Adrenal gland (tissue), 12 donors: Measurements from ENCODE around the gene GLYATL3. TPM values are rescaled to one million over a fixed set of nuclear protein-coding genes. Genes with fewer than 3 reads are reported as not detected.
A peak's percentile ranks its signal among the peaks of the same experiment; 100 is the strongest.

Source experiments
- DNase-seq, 7 donors: peaks; one replicate each; pipeline ENCODE4 v3.0.0-alpha.2; 2019 to 2020
- H3K27ac ChIP-seq, 5 donors: fragments of 200-600 bp; sonication (generic) in 4 of 5; 1 replicate in 3 of 5; 2 replicates in 2 of 5; pipeline versions ENCODE4 v1.5.1 to v1.8.0; 2016 to 2020; ENCODE audit warnings: mild to moderate bottlenecking in 1 of 5
- H3K27me3 ChIP-seq: fragments of 200-600 bp; 2 replicates; pipeline ENCODE4 v1.8.0; 2021
- H3K36me3 ChIP-seq, 2 donors: fragments of 200-600 bp; replicated peaks in 1 of 2; 1 replicate in 1 of 2; 2 replicates in 1 of 2; pipeline versions ENCODE4 v1.5.1 to v1.8.0; 2018 to 2022
- H3K4me1 ChIP-seq, 2 donors: fragments of 200-600 bp; replicated peaks in 1 of 2; 1 replicate in 1 of 2; 2 replicates in 1 of 2; pipeline versions ENCODE4 v1.5.1 to v1.8.0; 2018 to 2021
- H3K4me3 ChIP-seq, 4 donors: fragments of 200-600 bp; sonication (generic) in 3 of 4; one replicate each; pipeline ENCODE4 v1.5.1; 2016 to 2018
- H3K9me3 ChIP-seq, 3 donors: fragments of 200-600 bp; sonication (generic) in 1 of 3; replicated peaks in 1 of 3; 1 replicate in 2 of 3; 2 replicates in 1 of 3; pipeline versions ENCODE4 v1.5.1 to v1.8.0; 2016 to 2021
- CTCF ChIP-seq, 6 experiments: fragments of 450-650 bp in 4 of 6; fragments of 200-600 bp in 2 of 6; sonication (generic) in 1 of 6; IDR thresholded peaks; 1 replicate in 5 of 6; 2 replicates in 1 of 6; pipeline versions ENCODE4 v1.5.1 to v1.8.0; 2016 to 2021; ENCODE audit warnings: antibody characterized with exemption in 6 of 6, mild to moderate bottlenecking in 2 of 6, moderate library complexity in 1 of 6
- POLR2A ChIP-seq, 2 donors: fragments of 450-650 bp; IDR thresholded peaks; one replicate each; pipeline ENCODE4 v1.6.1; 2017; ENCODE audit warnings: antibody characterized with exemption in 2 of 2, mild to moderate bottlenecking in 2 of 2, moderate library complexity in 1 of 2
- WGBS, 4 donors: extraction: QIAGEN DNeasy Blood & Tissue Kit in 2 of 4; methylation state at CpG; one replicate each; pipeline versions ENCODE4 v1.1.5 to v1.1.7; 2013 to 2017; 5-methylcytosine and 5-hydroxymethylcytosine counted together
- intact Hi-C, 2 donors: fragments of 100-400 bp; cut with DNase I; formaldehyde crosslinking; loops; one replicate each; pipeline versions ENCODE4 v1.14.1 to v1.15.0; 2022 to 2023
- polyA plus RNA-seq, 3 donors: library from polyadenylated mRNA; stranded (reverse); fragments of 200-250 nt in 2 of 3; fragments of 350-450 nt in 1 of 3; fragmentation: Illumina TruSeq in 1 of 3; extraction: RNeasy Lipid Tissue Mini Kit (QIAGEN cat#74804) in 1 of 3; gene quantifications; one replicate each; pipeline ENCODE4 v1.2.3, GENCODE V29; 2013 to 2014
- total RNA-seq, 9 donors: library from RNA; depleted of rRNA in 4 of 9; stranded (reverse); fragments of >200 nt in 4 of 9; fragments of 120-200 nt in 1 of 9; fragmentation: NEBNext Ultra II Directional in 1 of 9; extraction: Animal tissue kit (Norgen Biotek cat#: 25700) in 1 of 9; gene quantifications; one replicate each; pipeline versions ENCODE4 v1.1.0 to v1.2.4, GENCODE V29; 2013 to 2023
- donor health status: healthy with polysubstance abuse.
- donor health status: Bipolar disorder and iron deficiency.
- donor health status: DM: yes; HTN: yes; CAD: no.
- donor health status: DM: no; HTN: no; CAD: no.
- donor health status: DM: no; HTN: no; CAD: no.
- donor health status: DM: yes; HTN: yes; CAD: no.

GLYATL3 gene
- total and polyA plus RNA-seq, 12 donors, result not detected

- Histone ChIP-seq H3K27ac (no peak overlapping the region), H3K36me3 (no peaks in the 10 kb centered on the region), H3K4me1 (peaks cover 15 to 17% of the 10 kb centered on the region in 2 donors), H3K9me3 (no peaks in the 10 kb centered on the region), H3K4me3 (no peak overlapping the region), H3K27me3 (peaks cover 17% of the 10 kb centered on the region)
- intact Hi-C loops, result no loop called here
- no peak for DNase-seq
- 85 to 96% (median 90%) methylated on average over 5 of the region's 5 CpGs for WGBS, 4 donors
- no peak for TF ChIP-seq CTCF (IDR thresholded peaks at IDR 0.05)
- TF ChIP-seq POLR2A (IDR thresholded peaks at IDR 0.05), result no peak
These were observed 49.0 kb downstream of the GLYATL3 start for GRCh38 chr6:49548613-49549304.

DNA sequence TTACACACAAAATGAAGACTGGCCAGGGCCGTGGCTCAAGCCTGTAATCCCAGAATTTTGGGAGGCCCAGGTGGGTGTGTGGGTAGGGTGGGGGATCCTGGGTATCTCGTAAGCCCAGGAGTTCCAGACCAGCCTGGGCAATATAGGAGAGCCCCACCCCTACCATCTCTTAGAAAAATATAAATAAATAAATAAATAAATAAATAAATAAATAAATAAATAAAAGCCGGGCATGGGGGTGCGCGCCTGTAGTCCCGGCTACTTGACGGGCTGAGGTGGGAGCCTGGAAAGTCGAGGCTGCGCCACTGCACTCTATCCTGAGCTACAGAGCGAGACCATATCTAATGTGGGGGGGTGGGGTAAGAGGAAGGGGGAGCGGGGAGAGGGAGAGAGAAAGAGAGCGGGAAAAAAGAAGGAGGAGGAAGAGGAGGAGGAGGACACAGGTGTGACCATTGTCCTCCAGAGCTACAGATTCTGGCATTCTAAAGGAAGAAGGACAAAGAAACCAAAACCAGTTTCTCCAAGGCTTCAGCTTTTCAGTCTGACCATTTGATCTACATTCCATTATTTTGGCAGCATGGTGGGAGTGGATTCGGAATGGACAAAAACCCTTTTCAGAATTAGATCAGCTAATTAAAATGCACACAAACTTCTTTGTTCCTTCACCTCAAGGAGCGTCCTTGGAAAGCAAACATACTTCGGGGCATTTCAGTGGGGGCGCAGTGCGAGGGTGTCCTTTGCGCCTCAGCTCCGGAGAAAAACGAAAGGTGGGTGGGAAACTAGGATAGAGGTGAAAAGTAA, 50.2 kb downstream of the GLYATL3 start:
- Histone ChIP-seq H3K27ac (no peak overlapping the region), H3K4me1 (peaks cover 15 to 17% of the 10 kb centered on the region in 2 donors), H3K36me3 (no peaks in the 10 kb centered on the region), H3K9me3 (no peaks in the 10 kb centered on the region), H3K27me3 (peaks cover 17% of the 10 kb centered on the region), H3K4me3 (peak overlapping the region in 1 of 4 donors; percentile 43)
- no peak for DNase-seq
- WGBS, 4 donors, result 40 to 46% (median 43%) methylated on average over 19 to 20 of the region's 20 CpGs
- intact Hi-C loops, result no loop called here
- TF ChIP-seq CTCF (IDR thresholded peaks at IDR 0.05) (no peak), POLR2A (IDR thresholded peaks at IDR 0.05) (no peak)

- Histone ChIP-seq H3K36me3 (no peaks in the 10 kb centered on the region), H3K9me3 (no peaks in the 10 kb centered on the region), H3K4me1 (peaks cover 15 to 17% of the 10 kb centered on the region in 2 donors), H3K27me3 (peaks cover 17% of the 10 kb centered on the region), H3K27ac (no peak within 1 kb of the TSS), H3K4me3 (peak within 1 kb of the TSS in 3 of 4 donors; percentile 3 to 43 (median 11))
- DNase-seq, result peak in 2 of 7 donors; percentile 11 to 15
- TF ChIP-seq POLR2A (IDR thresholded peaks at IDR 0.05) (no peak), CTCF (IDR thresholded peaks at IDR 0.05) (no peak)
- WGBS, 4 donors, result 1 to 3% (median 2%) methylated on average over 16 to 42 of the region's 42 CpGs
- intact Hi-C loops, result no loop called here
These were observed 50.9 kb downstream of the GLYATL3 start, which contains the start of gene C6orf141 for GRCh38 chr6:49550492-49551077. Gene C6orf141, plus strand, starts transcription at chr6:49550668. Its CDS starts 125 bp downstream, at chr6:49550793.
